K562 (cell line): Measurements from ENCODE around the gene SZT2. TPM values are rescaled to one million over a fixed set of nuclear protein-coding genes. Genes with fewer than 3 reads are reported as not detected.

Experiments
- BRF1 ChIP-seq: IDR thresholded peaks from 3 replicates; pipeline ENCODE4 v1.6.1; 2011; ENCODE audit warnings: borderline replicate concordance, mild to moderate bottlenecking; ENCODE audit not compliant: insufficient read length; ENCODE audit errors: extremely low read depth
- KLF1 ChIP-seq: fragments of 450-650 bp; IDR thresholded peaks from 2 replicates; pipeline ENCODE4 v1.6.1; 2016; ENCODE audit warnings: missing genetic modification characterization, missing compliant biosample characterization
- REST ChIP-seq, 2 experiments: fragments of 450-650 bp; formaldehyde crosslinking in 1 of 2; IDR thresholded peaks; 2 replicates each; pipeline versions ENCODE4 v1.4.0 to v1.6.1; 2014 to 2020; ENCODE audit warnings: mild to moderate bottlenecking in 2 of 2, borderline replicate concordance in 1 of 2, low read depth in 1 of 2
- ZNF224 ChIP-seq: sonication (generic); formaldehyde crosslinking; IDR thresholded peaks from 2 replicates; pipeline ENCODE4 v1.8.0; 2022; ENCODE audit warnings: mild to moderate bottlenecking, missing genetic modification reagents
- ZNF76 ChIP-seq: fragments of 250-450 bp; sonication (Bioruptor Pico); IDR thresholded peaks from 2 replicates; pipeline ENCODE4 v1.4.0; 2020; ENCODE audit warnings: mild to moderate bottlenecking, moderate library complexity, borderline replicate concordance
- polyA plus RNA-seq, 8 experiments: library from polyadenylated mRNA; depleted of rRNA in 4 of 8; stranded (reverse) in 5 of 8; unstranded in 3 of 8; fragments of >200 nt; fragmentation: Nextera tagmentation in 2 of 8; fragmentation: Illumina TruSeq in 1 of 8; extraction: Ambion mirVana in 2 of 8; extraction: Trizol in 1 of 8; gene quantifications; 2 replicates each; pipeline versions ENCODE4 v1.2.1 to v1.2.3, GENCODE V29; 2011 to 2014; ENCODE audit warnings: inconsistent platforms in 1 of 8, missing spikeins in 1 of 8
- total RNA-seq, 7 experiments: library from RNA; depleted of rRNA in 6 of 7; stranded (reverse); fragments of >200 nt in 6 of 7; fragmentation: Illumina TruSeq in 2 of 7; extraction: Trizol in 2 of 7; gene quantifications; 2 replicates each; pipeline versions ENCODE4 v1.2.1 to v1.2.3, GENCODE V29; 2011 to 2021; ENCODE audit warnings: low replicate concordance in 1 of 7
- TF ChIP-seq, protein P1 (sequence below): sonication (generic); formaldehyde crosslinking; IDR thresholded peaks from 2 replicates; pipeline ENCODE4 v1.8.0; 2023; ENCODE audit warnings: mild to moderate bottlenecking, missing genetic modification reagents

Gene SZT2
- total and polyA plus RNA-seq, 9 of the 15 experiments (the other 6 are each of a cell fraction or from before 2014, with no cell fraction given), result 0.88 to 31.0 (median 12.8) TPM

GRCh38 chr1:43418858-43419257, 29.2 kb downstream of the SZT2 start (continued):
- TF ChIP-seq REST (IDR thresholded peaks at IDR 0.05; ENCODE audit: borderline replicate concordance) (no peak), REST (CRISPR knock-in tag; IDR thresholded peaks at IDR 0.05; ENCODE audit: low read depth) (no peak), ZNF76 (no peak), KLF1 (no peak), BRF1 (no peak), ZNF224 (CRISPR knock-in tag) (no peak)
- TF ChIP-seq, protein P1, sequence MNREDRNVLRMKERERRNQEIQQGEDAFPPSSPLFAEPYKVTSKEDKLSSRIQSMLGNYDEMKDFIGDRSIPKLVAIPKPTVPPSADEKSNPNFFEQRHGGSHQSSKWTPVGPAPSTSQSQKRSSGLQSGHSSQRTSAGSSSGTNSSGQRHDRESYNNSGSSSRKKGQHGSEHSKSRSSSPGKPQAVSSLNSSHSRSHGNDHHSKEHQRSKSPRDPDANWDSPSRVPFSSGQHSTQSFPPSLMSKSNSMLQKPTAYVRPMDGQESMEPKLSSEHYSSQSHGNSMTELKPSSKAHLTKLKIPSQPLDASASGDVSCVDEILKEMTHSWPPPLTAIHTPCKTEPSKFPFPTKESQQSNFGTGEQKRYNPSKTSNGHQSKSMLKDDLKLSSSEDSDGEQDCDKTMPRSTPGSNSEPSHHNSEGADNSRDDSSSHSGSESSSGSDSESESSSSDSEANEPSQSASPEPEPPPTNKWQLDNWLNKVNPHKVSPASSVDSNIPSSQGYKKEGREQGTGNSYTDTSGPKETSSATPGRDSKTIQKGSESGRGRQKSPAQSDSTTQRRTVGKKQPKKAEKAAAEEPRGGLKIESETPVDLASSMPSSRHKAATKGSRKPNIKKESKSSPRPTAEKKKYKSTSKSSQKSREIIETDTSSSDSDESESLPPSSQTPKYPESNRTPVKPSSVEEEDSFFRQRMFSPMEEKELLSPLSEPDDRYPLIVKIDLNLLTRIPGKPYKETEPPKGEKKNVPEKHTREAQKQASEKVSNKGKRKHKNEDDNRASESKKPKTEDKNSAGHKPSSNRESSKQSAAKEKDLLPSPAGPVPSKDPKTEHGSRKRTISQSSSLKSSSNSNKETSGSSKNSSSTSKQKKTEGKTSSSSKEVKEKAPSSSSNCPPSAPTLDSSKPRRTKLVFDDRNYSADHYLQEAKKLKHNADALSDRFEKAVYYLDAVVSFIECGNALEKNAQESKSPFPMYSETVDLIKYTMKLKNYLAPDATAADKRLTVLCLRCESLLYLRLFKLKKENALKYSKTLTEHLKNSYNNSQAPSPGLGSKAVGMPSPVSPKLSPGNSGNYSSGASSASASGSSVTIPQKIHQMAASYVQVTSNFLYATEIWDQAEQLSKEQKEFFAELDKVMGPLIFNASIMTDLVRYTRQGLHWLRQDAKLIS, result no peak
